HG03139 (cell line): Measurements from ENCODE around the gene SGO2.

ENCODE experiments used
- ATAC-seq: cut with Tn5 transposase; IDR thresholded peaks from one replicate; pipeline ENCODE4 v1.9.1; 2021; ENCODE audit not compliant: unreplicated experiment

SGO2 gene, protein sequence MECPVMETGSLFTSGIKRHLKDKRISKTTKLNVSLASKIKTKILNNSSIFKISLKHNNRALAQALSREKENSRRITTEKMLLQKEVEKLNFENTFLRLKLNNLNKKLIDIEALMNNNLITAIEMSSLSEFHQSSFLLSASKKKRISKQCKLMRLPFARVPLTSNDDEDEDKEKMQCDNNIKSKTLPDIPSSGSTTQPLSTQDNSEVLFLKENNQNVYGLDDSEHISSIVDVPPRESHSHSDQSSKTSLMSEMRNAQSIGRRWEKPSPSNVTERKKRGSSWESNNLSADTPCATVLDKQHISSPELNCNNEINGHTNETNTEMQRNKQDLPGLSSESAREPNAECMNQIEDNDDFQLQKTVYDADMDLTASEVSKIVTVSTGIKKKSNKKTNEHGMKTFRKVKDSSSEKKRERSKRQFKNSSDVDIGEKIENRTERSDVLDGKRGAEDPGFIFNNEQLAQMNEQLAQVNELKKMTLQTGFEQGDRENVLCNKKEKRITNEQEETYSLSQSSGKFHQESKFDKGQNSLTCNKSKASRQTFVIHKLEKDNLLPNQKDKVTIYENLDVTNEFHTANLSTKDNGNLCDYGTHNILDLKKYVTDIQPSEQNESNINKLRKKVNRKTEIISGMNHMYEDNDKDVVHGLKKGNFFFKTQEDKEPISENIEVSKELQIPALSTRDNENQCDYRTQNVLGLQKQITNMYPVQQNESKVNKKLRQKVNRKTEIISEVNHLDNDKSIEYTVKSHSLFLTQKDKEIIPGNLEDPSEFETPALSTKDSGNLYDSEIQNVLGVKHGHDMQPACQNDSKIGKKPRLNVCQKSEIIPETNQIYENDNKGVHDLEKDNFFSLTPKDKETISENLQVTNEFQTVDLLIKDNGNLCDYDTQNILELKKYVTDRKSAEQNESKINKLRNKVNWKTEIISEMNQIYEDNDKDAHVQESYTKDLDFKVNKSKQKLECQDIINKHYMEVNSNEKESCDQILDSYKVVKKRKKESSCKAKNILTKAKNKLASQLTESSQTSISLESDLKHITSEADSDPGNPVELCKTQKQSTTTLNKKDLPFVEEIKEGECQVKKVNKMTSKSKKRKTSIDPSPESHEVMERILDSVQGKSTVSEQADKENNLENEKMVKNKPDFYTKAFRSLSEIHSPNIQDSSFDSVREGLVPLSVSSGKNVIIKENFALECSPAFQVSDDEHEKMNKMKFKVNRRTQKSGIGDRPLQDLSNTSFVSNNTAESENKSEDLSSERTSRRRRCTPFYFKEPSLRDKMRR

DNA sequence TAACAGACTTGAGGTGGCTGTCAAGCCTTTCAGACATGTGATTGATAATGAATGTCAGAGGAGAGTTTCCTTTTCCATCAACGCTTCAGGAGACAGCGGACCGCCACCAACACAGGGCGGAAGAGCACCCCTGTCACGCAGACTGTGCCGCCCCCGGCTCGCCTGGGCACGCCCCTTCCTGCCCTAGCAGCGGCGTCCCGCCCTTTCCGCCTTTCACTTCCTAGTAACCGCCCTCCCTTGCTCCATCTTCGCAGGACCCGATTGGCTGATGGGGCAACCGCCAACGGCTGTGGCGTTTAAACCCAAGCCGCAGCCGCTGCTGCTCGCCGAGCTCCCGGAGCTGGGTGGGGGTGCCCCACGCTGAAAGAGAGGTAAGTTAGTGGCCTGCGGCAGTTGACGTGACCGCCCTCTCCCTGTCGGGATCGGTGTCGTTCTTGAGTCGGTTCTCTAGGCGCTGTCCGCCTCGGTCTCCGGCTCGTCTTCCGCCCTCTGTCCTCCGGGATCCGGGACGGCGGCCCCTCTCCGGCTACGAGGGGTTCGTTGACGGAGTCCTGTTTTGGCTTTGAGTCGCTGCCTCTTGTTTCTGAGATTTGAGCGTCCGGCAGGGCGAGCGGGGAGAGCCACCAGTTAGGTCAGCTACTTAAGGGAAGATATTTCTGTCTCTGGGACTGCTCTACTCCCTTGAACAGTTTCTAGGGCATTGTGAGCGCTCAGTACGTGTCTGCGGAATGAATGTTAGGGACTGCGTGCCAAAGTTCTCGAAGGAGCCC, at the start of gene SGO2:
Gene SGO2, plus strand, starts transcription at position 326 of the 770 bp plus-strand sequence. CDS start 6,769 bp downstream, outside the sequence.
- ATAC-seq = peak; percentile 100

DNA sequence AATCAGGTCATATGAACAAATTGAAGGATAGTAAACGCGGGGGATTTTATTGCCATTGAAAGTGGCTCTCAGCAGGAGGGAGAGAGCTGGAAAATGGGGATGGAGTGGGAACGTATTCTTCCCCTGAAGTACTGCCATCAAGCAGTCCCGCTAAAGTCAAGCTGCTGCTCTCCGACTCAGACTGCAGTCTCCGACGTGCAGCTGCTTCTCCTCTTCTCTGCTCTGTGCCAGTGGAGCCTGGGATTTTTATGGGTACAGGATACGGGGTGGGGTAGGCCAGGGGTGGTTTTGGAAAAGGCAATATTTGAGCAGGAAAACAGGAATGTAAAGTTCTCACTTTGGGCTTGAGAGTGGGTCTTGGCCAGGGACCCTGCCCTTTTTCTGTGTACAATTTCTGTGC, 49.2 kb upstream of the SGO2 start:
- ATAC-seq = no peak

DNA sequence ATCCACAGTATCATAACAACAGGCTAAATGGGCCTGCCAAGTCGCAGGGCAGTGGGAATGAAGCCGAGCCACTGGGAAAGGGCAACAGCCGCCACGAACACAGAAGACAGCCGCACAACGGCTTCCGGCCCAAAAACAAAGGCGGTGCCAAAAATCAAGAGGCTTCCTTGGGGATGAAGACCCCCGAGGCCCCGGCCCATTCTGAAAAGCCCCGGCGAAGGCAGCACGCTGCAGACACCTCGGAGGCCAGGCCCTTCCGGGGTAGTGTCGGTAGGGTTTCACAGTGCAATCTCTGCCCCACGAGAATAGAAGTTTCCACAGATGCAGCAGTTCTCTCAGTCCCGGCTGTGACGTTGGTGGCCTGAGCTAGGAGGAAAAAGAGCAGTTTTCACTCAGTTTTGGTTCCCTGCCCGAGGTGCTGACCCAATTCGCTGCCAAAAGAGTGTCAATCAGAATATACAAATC, 48.3 kb upstream of the SGO2 start:
- no peak for ATAC-seq

DNA sequence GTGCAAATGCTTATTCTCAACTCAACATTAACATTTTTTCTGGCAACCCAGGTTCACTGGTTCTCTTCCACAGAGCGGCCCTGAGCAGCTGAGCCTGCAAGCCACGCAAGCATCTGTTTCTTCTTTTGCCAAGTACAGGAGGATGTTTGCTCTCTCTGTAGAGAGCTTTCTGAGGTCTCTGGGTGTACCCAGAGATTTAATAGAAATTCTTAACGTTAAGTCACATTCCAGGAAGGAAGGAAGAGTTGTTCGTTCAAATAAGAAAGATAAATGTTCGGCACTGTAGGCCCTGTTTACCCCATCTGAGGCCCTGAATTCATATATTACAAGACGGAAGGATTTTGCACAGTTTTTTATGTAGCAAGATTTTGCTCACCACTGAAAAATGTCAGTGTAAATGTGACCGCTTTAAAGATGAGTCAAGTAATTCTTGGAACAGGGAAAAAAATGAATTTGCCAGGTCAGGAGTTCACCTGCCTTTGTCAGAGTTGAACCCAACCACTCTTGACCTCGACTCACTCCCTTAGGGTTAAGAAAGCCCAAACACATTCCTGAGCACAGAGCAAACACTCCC, 46.2 kb upstream of the SGO2 start:
- no peak for ATAC-seq

DNA sequence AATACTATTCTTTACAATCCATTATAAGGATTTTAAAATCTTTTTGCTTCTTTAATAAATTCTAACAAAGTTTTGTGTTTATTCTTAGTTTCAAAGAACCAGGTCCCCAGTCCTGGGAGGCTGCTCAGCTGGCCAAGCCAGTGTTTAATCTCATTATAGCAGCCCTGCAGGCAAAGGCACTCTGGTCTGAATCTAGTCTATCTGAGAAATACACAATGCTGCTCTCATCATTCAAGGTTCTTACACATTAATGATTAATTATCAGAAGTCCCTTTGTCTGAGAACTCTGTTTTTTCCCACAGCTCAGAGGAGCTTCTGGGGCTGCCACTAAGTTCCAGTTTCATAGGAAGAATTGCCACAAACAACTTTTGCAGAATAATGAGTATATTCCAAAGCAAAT, 43.8 kb upstream of the SGO2 start:
- no peak for ATAC-seq

DNA sequence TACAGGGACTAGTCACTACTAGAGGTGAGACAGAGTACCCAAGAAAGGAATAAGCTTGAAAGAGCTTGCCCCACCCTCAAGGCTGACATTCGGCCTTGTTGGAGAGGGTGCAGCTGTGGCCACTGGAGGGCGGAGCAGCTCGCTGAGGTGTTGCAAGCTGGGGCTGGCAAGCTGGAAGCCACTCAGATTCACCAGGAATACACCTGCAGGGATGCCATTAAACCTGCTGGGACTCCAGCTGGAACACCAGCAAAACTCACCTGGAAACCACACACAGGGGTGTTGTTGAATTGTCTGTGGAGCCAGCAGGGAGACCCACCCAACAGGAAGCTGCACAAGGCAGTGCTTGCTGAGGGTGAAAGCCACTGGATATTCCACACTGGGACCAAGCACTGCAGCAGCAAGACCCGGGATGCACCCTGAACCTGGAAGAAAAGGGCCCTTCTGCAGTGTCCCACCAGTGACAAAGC, 42.2 kb upstream of the SGO2 start:
- peak; percentile 66 for ATAC-seq

DNA sequence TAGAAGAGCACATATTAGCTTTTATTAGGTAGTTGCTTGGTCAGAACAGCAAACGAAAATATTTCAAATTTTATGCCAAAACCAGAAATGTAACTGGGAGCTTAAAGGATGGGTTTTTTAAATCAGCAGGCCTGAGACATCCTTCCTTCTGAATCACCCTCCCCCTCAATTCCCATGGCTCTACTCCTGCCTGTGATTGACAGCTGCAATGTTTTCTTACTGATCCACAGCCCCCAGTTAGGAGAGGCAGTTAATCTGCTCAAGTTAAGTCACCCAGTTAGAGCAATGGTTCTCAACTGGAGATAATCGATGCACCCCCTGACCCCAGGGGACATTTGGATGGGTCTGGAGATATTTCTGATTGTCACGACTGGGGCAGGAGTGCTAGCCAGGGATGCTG, 41.1 kb upstream of the SGO2 start:
- ATAC-seq = no peak

DNA sequence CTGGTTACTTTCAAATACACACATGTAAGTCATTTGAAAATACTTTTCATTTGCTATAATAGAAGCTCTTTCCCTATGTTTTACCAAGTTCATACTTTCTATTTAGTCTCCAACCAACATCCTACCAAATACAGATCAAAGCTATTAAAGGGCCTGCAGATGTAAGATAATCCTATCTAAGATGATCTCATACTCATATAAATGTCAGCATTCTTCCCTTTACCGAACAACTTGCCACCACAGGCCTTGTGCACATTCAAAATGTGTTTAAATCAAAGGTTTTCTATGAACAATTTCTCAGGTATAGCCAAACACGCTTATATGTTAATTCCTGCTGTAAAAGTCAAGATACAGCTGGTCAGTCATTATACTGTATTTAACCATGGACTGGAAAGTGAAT, 39.5 kb upstream of the SGO2 start:
- ATAC-seq = no peak

DNA sequence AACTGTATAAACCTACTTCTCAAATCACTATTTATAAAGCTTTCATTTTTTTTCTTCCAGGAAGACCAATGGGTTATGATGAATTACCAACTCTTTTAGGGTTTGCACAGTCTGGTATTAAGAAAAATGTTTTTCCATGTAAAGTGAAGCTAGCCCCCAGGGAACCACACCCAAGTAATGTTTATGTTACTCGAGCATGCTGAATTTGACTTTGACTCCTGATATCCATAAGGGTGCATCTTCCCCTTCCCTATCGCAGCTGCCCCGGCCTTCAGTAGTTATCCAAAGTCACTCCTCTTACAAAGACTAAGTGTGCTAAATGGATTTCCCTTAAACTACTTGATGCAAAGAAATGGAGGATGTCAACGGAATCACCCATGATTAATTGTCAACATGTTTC, 37.8 kb upstream of the SGO2 start:
- ATAC-seq = no peak

DNA sequence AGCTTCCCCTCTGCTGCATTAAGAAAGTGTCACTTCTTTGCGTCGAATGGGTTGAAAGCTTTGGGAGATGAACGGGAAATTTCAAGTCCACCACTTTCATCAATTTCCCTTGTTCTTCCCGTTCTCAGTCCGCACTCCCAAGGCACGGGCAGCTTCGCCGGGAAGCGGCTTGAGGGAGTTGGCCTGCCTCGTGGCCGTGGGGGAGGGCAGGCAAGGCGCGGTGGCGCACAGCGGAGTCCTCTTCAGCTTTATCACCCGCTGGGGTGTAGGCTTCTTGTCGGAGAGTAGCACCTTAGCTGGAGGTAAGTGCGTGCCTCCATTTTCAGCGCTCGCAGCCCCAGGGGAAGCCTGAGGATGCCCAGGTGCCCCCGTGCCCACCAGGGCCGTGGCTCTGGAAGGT, 36.0 kb upstream of the SGO2 start:
- ATAC-seq = no peak

DNA sequence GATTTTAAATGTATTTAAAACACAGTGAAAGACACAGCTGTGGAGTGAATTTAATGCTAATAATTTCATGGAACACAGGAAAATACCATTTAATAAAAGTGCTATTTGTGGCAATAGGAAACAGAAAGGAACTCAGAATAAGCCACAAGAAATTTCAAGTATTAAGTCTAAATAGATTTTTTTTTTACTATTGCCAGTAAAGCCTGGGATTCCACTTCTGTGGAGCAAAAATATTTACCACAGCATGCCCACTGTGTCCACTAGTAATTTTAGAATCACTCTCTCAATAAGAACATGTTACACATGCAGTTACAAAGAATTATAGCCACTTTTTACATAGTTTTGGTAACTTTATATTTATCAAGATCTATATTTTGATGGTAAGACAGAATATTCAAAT, 33.4 kb upstream of the SGO2 start:
- ATAC-seq = no peak

DNA sequence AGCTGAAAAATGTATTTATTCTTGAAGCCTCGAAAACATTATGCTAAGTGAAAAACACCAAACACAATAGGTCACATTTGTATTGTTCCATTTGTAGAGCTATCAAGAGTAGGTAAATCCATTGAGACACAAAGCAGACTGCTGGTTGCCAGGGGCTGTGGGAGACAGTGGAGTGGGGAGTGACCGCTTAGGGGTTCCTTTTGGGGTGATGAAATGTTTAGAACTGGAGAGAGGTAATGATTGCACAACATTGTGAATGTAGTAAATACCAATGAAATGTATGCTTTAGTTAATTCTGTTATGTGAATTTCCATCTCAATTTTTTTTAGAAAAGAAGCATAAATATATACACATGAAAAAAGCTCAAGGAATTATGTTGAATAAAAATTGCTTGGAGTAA, 32.0 kb upstream of the SGO2 start:
- ATAC-seq = no peak

DNA sequence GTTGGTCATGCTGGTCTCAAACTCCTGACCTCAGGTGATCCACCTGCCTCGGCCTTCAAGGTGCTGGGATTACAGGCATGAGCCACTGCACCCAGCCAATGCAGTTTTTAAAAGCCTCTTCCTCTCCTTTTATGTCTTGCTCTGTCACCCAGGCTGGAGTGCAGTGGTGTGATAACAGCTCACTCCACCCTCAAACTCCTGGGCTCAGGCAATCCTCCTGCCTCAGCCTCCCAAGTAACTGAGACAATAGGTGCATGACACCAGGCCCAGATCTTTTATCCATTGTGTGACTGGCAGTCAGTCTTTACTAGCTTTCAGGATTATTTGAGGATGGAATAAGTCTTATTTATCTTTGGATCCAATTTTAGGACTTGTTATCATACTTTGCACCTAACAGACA, 29.3 kb upstream of the SGO2 start:
- ATAC-seq = no peak

DNA sequence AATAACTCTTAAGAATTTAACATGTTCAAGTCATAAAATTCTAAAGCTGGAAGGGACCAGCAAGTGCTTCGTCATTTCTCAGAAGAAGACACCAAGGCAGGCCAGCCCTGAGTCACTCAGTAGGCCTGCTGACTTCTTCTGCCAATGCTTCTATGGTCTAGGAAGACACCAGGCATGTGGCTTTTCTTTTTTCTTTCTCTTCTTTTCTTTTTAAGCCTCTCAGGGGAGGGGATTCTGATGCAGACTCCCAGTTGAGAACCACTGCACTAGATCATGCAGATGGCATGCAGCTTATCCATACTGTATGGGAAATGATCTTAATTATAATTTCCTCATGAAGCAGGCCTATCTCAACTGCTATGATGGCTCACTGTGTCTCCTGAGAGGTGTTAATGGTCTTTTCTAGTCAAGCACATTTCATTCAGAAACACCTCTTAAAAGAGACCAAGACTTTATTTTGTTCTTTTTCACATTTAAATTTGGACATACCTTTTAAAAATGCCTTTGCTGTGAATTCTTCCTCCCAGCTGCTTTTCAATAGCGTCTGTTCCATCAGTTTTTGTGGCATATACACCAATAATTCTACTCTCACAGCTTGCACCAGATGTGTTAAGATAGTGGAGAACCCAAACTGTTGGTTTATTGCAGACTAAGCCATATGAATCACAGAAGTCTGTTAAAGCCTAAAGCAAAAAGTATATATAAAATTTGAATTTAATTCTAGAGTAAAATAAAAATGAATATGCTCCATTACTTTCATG, 27.4 kb upstream of the SGO2 start:
- ATAC-seq = no peak

DNA sequence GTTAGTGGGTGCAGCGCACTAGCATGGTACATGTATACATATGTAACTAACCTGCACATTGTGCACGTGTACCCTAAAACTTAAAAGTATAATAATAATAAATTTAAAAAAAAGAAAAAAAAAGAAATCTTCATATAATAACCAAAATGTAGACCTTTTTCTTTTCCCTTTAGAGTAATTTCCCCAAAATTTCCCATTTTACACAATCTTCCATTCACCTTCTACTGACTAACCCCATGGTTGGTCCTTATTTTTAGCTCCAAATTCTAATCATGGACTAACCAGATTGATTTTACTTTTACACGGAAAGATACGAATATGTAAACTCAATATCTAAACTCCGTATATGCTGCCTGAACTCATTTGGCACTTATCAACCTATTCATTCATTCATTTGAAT, 23.8 kb upstream of the SGO2 start:
- no peak for ATAC-seq

DNA sequence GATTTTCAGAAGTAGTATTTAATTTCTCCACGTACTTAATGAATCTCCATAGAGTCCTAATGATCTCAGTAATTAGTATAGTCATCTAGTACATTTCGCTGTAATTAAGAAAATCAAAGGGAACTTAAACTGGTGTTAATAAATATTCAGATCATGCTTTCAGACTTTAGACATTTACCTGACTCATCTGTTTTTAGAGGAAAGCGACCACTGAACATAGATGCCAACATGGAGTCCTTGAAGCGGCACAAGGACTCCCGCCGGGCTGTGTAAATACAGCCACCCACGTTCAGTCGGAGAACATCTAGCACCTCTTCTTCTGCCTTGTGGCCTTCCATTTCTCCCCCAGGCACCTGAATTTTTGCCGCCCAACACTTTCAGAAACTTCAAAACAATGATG, 19.3 kb upstream of the SGO2 start:
- no peak for ATAC-seq

DNA sequence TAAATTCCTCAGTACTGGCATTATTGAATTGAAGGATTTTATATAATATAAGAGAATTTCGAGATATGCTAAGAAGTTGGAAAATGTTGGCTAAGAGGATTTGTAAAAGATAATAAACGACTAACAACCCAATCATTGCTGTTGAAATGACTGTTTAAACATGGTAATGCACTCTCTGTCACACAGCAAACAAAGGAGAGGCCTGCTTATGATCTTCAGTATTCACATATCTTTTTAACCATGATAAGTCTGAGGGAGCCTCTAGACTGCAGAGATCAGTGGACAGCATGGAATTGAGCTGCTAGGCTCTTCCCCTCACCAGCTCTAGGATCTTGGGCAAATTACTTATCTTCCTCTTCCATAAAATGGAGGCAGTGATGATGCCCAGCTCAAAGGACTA, 18.8 kb upstream of the SGO2 start:
- no peak for ATAC-seq

DNA sequence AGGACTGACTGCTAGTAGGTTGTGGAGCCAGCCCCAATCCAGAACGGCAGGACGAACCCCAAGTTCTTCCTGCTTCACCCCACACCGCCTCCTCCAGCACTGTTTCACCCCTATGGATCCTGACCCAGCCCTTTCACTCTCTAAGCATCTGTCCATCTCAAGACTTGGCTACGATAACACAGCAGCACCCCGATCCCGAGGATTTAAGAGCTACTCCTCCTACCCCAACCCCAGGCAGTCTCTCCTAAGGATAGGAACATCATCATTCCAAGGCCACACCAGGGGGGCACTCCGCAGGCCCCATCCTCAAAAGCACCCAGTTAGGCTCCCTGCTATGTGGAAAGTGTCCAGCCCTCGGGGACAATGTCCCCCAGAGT, 16.8 kb upstream of the SGO2 start:
- ATAC-seq = no peak
